ENCODE measurements around the gene TEX36.

GRCh38 chr10:125659071-125659470 lies 23.9 kb downstream of the TEX36 start:
- TF ChIP-seq CTCF (IDR thresholded peaks at IDR 0.05) (no peak), POLR2AphosphoS5 (IDR thresholded peaks at IDR 0.05; ENCODE audit: low read depth, low read length) (no peak)
